Endodermal cell (in vitro differentiated cells): ENCODE results near the gene TBC1D2B. TPM values are rescaled to one million over a fixed set of nuclear protein-coding genes. Genes with fewer than 3 reads are reported as not detected.
"Not testable (repeated sequence)": the region's sequence is repeated elsewhere in the genome, so short reads cannot be mapped to it uniquely, and the experiment has no call there.

ENCODE experiments used
- DNase-seq: peaks from one replicate; pipeline ENCODE4 v3.0.0-alpha.2; 2017
- H3K27ac ChIP-seq: 2 replicates; pipeline ENCODE4 v1.5.1; 2013; ENCODE audit warnings: mild to moderate bottlenecking, low read depth, low read length, moderate library complexity
- H3K27me3 ChIP-seq: 2 replicates; pipeline ENCODE4 v1.6.1; 2013; ENCODE audit warnings: mild to moderate bottlenecking, low read length, moderate library complexity; ENCODE audit not compliant: insufficient read depth, control insufficient read depth, poor library complexity, severe bottlenecking
- H3K36me3 ChIP-seq: 2 replicates; pipeline ENCODE4 v1.7.0; 2013; ENCODE audit warnings: mild to moderate bottlenecking, low read length, moderate library complexity; ENCODE audit not compliant: control insufficient read depth, insufficient read depth
- H3K4me1 ChIP-seq: one replicate; pipeline ENCODE4 v1.7.0; 2013; ENCODE audit warnings: low read length; ENCODE audit not compliant: control insufficient read depth, insufficient read depth
- H3K4me3 ChIP-seq: 2 replicates; pipeline ENCODE4 v1.5.1; 2013; ENCODE audit warnings: mild to moderate bottlenecking, low read length, moderate library complexity
- H3K9ac ChIP-seq: 2 replicates; pipeline ENCODE4 v1.6.1; 2013; ENCODE audit warnings: mild to moderate bottlenecking, low read length, moderate library complexity; ENCODE audit not compliant: poor library complexity, severe bottlenecking; ENCODE audit errors: extremely low read depth
- H3K9me3 ChIP-seq: 2 replicates; pipeline ENCODE4 v1.6.1; 2013; ENCODE audit warnings: mild to moderate bottlenecking, low read length, moderate library complexity; ENCODE audit not compliant: control insufficient read depth
- H3K27ac Mint-ChIP-seq: 2 replicates; pipeline ENCODE4 v1.8.0; 2020; ENCODE audit warnings: mixed read lengths
- H3K27me3 Mint-ChIP-seq: 2 replicates; pipeline ENCODE4 v1.8.0; 2021; ENCODE audit warnings: mild to moderate bottlenecking, mixed read lengths; ENCODE audit not compliant: insufficient read depth
- H3K36me3 Mint-ChIP-seq: 2 replicates; pipeline ENCODE4 v1.8.0; 2020; ENCODE audit warnings: low read depth, mixed read lengths
- H3K4me1 Mint-ChIP-seq: 2 replicates; pipeline ENCODE4 v1.8.0; 2020; ENCODE audit warnings: mixed read lengths
- H3K4me3 Mint-ChIP-seq: 2 replicates; pipeline ENCODE4 v1.8.0; 2020; ENCODE audit warnings: mild to moderate bottlenecking, moderate library complexity, mixed read lengths
- H3K9me3 Mint-ChIP-seq: 2 replicates; pipeline ENCODE4 v1.8.0; 2020; ENCODE audit warnings: mild to moderate bottlenecking, mixed read lengths
- WGBS, 2 experiments: methylation state at CpG; one replicate each; pipeline versions ENCODE4 v1.1.5 to v1.1.7; 2013; ENCODE audit warnings: missing lambda C conversion rate in 2 of 2, mixed read lengths in 1 of 2; ENCODE audit not compliant: insufficient coverage in 1 of 2, insufficient read length in 1 of 2; 5-methylcytosine and 5-hydroxymethylcytosine counted together
- total RNA-seq, 2 donors: library from RNA; stranded (reverse); fragmentation: NEBNext Ultra II Directional in 1 of 2; extraction: Animal tissue kit (Norgen Biotek cat#: 25700) in 1 of 2; gene quantifications; 2 replicates in 1 of 2; 3 replicates in 1 of 2; pipeline ENCODE4 v1.2.1, GENCODE V29; 2021
- TF ChIP-seq, protein P1 (sequence below): fragments of 200-600 bp; sonication (generic); conservative IDR thresholded peaks from 2 replicates; pipeline ENCODE4 v1.5.0; 2021; ENCODE audit warnings: antibody characterized with exemption, mild to moderate bottlenecking

The TBC1D2B gene
- total RNA-seq, 2 donors from 2014 or later = 13.8 to 23.8 TPM

DNA sequence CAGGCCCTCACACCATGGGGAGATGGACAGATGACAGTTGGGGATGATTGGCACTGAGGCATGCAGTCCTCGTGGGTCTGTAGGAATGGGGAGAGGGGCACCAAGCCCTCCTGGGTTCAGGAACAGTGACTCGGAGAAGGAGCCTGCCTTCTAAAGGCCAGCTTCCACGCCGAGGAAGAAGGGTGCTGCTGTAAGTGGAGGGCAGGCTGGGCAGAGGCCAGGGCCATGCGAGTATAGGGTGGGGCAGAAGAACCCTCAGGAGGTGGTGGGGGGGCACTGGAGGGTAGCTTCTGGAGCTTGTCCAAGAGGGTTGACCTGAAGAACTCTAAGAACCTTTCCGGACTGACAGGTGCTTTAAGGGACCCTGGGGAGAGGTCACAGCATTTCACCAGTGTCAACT lies 104.8 kb downstream of the TBC1D2B start:
- H3K4me3 Mint-ChIP-seq, H3K4me1 Mint-ChIP-seq, H3K27me3 Mint-ChIP-seq, H3K4me3 ChIP-seq, H3K36me3 ChIP-seq, H3K27ac Mint-ChIP-seq, H3K27ac ChIP-seq, H3K9me3 Mint-ChIP-seq, H3K9ac ChIP-seq, DNase-seq, H3K9me3 ChIP-seq, H3K4me1 ChIP-seq, H3K36me3 Mint-ChIP-seq, H3K27me3 ChIP-seq: not testable (repeated sequence)
- 92% methylated on average over 4 of the region's 6 CpGs; no CpG with 5 or more reads in 1 of the 2 experiments for WGBS, 2 experiments

DNA sequence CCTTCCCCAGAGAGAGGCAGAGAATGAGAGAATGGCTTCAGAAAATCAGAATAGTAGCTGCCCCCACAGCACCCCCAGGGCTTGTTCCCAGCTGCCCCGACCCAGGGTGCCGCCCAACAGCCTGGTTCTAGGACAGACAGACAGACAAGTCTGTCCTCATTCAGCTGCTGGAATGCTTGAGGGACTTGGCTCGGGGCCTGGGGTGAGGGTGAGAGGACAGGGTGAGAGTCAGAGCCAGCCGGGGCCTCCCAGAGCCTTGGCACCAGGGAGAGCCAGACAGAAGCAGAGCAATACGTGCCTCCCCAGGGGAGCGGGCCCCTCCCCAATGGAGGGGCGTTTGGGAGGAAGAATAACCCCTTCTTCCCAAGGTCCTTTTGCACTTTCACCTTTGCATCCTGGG lies 105.6 kb downstream of the TBC1D2B start:
- H3K4me3 ChIP-seq, H3K27ac ChIP-seq, H3K9me3 Mint-ChIP-seq, H3K36me3 ChIP-seq, H3K27me3 Mint-ChIP-seq, H3K27ac Mint-ChIP-seq, H3K9me3 ChIP-seq, H3K4me1 ChIP-seq, H3K27me3 ChIP-seq, H3K4me1 Mint-ChIP-seq, H3K36me3 Mint-ChIP-seq, H3K9ac ChIP-seq, H3K4me3 Mint-ChIP-seq, DNase-seq: not testable (repeated sequence)
- 76% methylated on average over 7 of the region's 7 CpGs; no CpG with 5 or more reads in 1 of the 2 experiments for WGBS, 2 experiments

DNA sequence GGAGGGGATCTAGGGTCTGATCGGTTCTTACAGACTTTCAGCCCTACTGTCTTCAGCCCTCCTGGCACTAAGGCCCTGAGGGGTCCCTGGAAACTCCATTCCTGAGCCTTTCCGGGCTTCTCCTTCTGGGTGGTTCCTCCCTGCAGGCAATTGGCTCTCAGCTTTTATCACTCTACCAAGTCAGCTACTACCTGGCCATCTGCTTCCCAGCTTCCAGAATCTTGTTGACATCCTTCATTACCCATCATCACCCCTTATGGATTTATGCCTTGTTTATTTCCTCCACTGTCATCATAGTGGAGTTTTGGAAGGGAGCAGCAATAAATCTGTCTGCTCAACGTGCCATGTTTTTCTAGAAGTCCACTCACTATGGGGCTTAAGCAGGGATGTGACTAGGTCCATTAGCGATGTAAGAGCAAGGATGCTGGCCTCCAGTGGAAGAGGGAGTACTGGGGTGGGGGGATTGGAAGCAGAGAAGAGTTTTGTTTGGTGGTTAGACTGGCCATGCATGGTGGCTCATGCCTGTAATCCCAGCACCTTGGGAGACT lies 106.6 kb downstream of the TBC1D2B start:
- not testable (repeated sequence) for H3K4me1 Mint-ChIP-seq, H3K4me3 Mint-ChIP-seq, H3K27me3 ChIP-seq, H3K36me3 ChIP-seq, H3K36me3 Mint-ChIP-seq, H3K27ac ChIP-seq, DNase-seq, H3K27ac Mint-ChIP-seq, H3K9me3 ChIP-seq, H3K4me1 ChIP-seq, H3K9me3 Mint-ChIP-seq, H3K27me3 Mint-ChIP-seq, H3K9ac ChIP-seq, H3K4me3 ChIP-seq
- WGBS, 2 experiments = 93% methylated on average over 2 of the region's 4 CpGs; no CpG with 5 or more reads in 1 of the 2 experiments

DNA sequence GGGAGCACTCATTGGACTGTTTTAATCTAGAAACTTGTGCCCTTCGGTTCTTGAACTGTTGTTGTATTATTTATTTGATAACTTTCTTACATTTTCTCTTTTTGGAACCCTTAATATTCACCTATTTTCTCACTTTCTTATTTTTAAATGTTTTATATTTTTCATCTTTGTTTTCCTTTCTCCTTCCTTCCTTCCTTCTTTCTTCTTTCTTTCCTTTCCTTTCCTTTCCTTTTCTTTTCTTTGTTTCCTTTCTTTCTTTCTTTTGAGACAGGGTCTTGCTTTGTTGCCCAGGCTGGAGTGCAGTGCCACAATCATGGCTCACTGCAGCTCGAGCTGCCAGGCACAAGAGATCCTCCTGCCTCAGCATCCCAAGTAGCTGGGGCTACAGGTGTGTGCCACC lies 108.5 kb downstream of the TBC1D2B start:
- Histone ChIP-seq H3K9ac (no peak overlapping the region), H3K27me3 (no peaks in the 10 kb centered on the region), H3K4me1 (peaks cover 5% of the 10 kb centered on the region), H3K36me3 (no peaks in the 10 kb centered on the region), H3K27ac (no peak overlapping the region), H3K9me3 (peaks cover 2% of the 10 kb centered on the region), H3K4me3 (no peak overlapping the region)
- WGBS, 2 experiments = 83 to 91% methylated on average over 1 of the region's 2 CpGs
- H3K27ac Mint-ChIP-seq = no peak overlapping the region
- peaks cover 5% of the 10 kb centered on the region for H3K9me3 Mint-ChIP-seq
- no peaks in the 10 kb centered on the region for H3K27me3 Mint-ChIP-seq
- no peaks in the 10 kb centered on the region for H3K36me3 Mint-ChIP-seq
- TF ChIP-seq, protein P1, sequence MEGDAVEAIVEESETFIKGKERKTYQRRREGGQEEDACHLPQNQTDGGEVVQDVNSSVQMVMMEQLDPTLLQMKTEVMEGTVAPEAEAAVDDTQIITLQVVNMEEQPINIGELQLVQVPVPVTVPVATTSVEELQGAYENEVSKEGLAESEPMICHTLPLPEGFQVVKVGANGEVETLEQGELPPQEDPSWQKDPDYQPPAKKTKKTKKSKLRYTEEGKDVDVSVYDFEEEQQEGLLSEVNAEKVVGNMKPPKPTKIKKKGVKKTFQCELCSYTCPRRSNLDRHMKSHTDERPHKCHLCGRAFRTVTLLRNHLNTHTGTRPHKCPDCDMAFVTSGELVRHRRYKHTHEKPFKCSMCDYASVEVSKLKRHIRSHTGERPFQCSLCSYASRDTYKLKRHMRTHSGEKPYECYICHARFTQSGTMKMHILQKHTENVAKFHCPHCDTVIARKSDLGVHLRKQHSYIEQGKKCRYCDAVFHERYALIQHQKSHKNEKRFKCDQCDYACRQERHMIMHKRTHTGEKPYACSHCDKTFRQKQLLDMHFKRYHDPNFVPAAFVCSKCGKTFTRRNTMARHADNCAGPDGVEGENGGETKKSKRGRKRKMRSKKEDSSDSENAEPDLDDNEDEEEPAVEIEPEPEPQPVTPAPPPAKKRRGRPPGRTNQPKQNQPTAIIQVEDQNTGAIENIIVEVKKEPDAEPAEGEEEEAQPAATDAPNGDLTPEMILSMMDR = no peak
- DNase-seq = no peak
- H3K4me3 Mint-ChIP-seq = no peak overlapping the region
- H3K4me1 Mint-ChIP-seq = peaks cover 17% of the 10 kb centered on the region
